SU-DHL-6 (cell line): ENCODE results near the gene SPTLC3.

Source experiments
- EZH2phosphoT487 ChIP-seq: fragments of 200-600 bp; sonication (generic), shearing (Covaris generic); conservative IDR thresholded peaks from 2 replicates; pipeline ENCODE4 v1.6.1; 2018; ENCODE audit warnings: mild to moderate bottlenecking, antibody characterized with exemption, low read length, moderate library complexity, mixed read lengths
- TF ChIP-seq, protein P1 (sequence below): fragments of 200-600 bp; sonication (generic); IDR thresholded peaks from one replicate; pipeline ENCODE4 v1.5.1; 2017; ENCODE audit warnings: antibody characterized with exemption, mild to moderate bottlenecking, low read length, moderate library complexity; ENCODE audit not compliant: insufficient read depth, poor library complexity, severe bottlenecking

DNA sequence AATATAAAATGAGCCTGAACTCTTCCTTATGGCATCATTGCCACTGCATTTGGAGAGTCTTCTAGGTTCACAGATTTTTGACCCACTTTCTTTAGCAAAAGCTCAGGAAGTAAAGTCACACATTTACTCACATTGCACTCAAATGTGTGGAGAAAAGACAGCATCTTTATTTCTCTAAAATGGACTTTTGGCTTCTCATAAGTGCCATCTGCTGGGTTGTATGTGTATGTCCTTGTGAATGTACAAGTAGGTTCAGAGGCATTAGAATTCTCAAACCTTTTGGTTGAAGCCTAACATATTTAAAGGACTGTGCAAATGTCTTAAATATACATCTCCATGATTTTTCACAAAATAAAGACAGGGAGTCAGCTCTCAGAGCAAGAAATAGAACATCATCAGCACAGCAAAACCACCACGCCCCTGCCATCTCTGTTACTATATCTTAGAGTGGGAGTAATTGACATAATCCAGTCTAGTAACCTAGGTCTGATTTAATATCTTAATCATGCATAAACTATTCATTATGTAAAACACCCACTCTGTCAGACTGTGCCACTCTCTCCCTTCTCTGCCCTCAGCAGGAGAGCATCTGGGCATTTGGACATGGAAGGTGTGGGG lies 42.2 kb upstream of the SPTLC3 start:
- TF ChIP-seq, protein P1, sequence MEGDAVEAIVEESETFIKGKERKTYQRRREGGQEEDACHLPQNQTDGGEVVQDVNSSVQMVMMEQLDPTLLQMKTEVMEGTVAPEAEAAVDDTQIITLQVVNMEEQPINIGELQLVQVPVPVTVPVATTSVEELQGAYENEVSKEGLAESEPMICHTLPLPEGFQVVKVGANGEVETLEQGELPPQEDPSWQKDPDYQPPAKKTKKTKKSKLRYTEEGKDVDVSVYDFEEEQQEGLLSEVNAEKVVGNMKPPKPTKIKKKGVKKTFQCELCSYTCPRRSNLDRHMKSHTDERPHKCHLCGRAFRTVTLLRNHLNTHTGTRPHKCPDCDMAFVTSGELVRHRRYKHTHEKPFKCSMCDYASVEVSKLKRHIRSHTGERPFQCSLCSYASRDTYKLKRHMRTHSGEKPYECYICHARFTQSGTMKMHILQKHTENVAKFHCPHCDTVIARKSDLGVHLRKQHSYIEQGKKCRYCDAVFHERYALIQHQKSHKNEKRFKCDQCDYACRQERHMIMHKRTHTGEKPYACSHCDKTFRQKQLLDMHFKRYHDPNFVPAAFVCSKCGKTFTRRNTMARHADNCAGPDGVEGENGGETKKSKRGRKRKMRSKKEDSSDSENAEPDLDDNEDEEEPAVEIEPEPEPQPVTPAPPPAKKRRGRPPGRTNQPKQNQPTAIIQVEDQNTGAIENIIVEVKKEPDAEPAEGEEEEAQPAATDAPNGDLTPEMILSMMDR = no peak
- no peak for TF ChIP-seq EZH2phosphoT487
